Effector CD8-positive, alpha-beta T cell (primary cell): ENCODE measurements around the gene C1R.

Experiments used
- DNase-seq: peaks from one replicate; lab custom pipeline; 2025; lab: John Stamatoyannopoulos, UW
- total RNA-seq, 4 experiments: gene quantifications; one replicate each; lab custom pipeline; 2026; lab: John Stamatoyannopoulos, UW

The C1R gene
- total RNA-seq, result 0.88 to 3.3 (median 1.5) reads per million in 4 experiments

- DNase-seq, result peak; percentile 60
Observed at GRCh38 chr12:7092229-7092985, at the start of gene C1R. TSS of gene C1R (minus strand) at chr12:7092445. CDS start at chr12:7092388, 57 bp downstream.

GRCh38 chr12:7141351-7142005, 49.2 kb upstream of the C1R start:
- DNase-seq, result no peak

GRCh38 chr12:7139200-7139599, 47.0 kb upstream of the C1R start:
- DNase-seq, result no peak

GRCh38 chr12:7137908-7138307, 45.7 kb upstream of the C1R start:
- DNase-seq, result no peak

GRCh38 chr12:7136676-7137075, 44.4 kb upstream of the C1R start:
- DNase-seq, result no peak

- DNase-seq, result no peak
Observed at GRCh38 chr12:7136071-7136470, 43.8 kb upstream of the C1R start.

GRCh38 chr12:7134396-7135166, 42.3 kb upstream of the C1R start:
- DNase-seq, result no peak

- DNase-seq, result no peak
Observed at GRCh38 chr12:7131502-7131866, 39.2 kb upstream of the C1R start.

- peak; percentile 24 for DNase-seq
Observed at GRCh38 chr12:7130701-7131501, 38.7 kb upstream of the C1R start.

GRCh38 chr12:7129872-7130691, 37.8 kb upstream of the C1R start, which contains the start of gene CLSTN3:
TSS of gene CLSTN3 (plus strand) at chr12:7130371. CDS start at chr12:7130649, 278 bp downstream.
- DNase-seq, result peak; percentile 90

- no peak for DNase-seq
Observed at GRCh38 chr12:7129287-7129871, 37.1 kb upstream of the C1R start.

- no peak for DNase-seq
Observed at GRCh38 chr12:7128681-7129286, 36.5 kb upstream of the C1R start, which contains the start of gene RBP5. TSS of gene RBP5 (minus strand) at chr12:7128889. CDS start at chr12:7128775, 114 bp downstream.

- no peak for DNase-seq
Observed at GRCh38 chr12:7127916-7128626, 35.8 kb upstream of the C1R start.

GRCh38 chr12:7125632-7126227, 33.5 kb upstream of the C1R start:
- no peak for DNase-seq

- DNase-seq, result no peak
Observed at GRCh38 chr12:7123806-7124522, 31.7 kb upstream of the C1R start.

- no peak for DNase-seq
Observed at GRCh38 chr12:7122811-7123769, 30.8 kb upstream of the C1R start.

GRCh38 chr12:7121324-7121723, 29.1 kb upstream of the C1R start:
- DNase-seq, result no peak
